HG02840 (cell line): ENCODE measurements around the gene TRPM6.

Source experiments
- ATAC-seq: cut with Tn5 transposase; IDR thresholded peaks from one replicate; pipeline ENCODE4 v1.9.1; 2021; ENCODE audit warnings: mild to moderate bottlenecking, moderate library complexity, moderate number of reproducible peaks; ENCODE audit not compliant: unreplicated experiment, low FRiP score

TRPM6 gene

GRCh38 chr9:74777136-74777879 lies 110.4 kb downstream of the TRPM6 start:
- ATAC-seq, result no peak

- no peak for ATAC-seq
Observed at GRCh38 chr9:74775396-74775795, 112.3 kb downstream of the TRPM6 start.

DNA sequence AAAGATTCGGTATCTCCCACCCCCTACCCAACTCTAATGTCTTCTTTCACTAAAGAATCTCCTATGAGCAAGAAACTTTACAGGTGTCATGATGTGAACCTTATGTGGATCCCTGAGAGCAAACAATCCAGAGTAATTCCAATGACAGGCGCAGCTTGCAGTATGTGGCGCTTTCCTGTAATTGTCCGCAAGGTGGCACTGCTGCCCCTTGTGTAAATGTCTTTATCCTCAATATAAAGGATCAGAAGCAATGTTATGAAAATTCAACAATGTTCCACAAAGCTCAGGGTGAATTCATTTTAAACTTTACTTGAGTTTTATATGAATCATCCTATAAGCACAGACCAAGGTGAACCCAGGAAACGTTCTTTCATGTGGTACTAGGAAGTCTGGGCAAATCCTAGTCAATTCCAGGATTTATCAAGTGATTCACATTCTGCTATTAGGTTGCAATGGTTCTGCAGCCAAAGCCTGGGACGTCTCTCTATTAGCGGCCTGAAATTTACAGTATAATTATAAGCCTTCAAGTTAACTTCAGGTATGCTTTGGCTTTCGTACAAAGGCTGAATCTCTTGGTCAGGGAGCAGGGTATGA lies 113.7 kb downstream of the TRPM6 start:
- ATAC-seq, result peak; percentile 55

GRCh38 chr9:74772121-74772520 lies 115.6 kb downstream of the TRPM6 start:
- ATAC-seq, result no peak

GRCh38 chr9:74771672-74772071 lies 116.0 kb downstream of the TRPM6 start:
- no peak for ATAC-seq

- no peak for ATAC-seq
Observed at GRCh38 chr9:74771262-74771585, 116.5 kb downstream of the TRPM6 start.

DNA sequence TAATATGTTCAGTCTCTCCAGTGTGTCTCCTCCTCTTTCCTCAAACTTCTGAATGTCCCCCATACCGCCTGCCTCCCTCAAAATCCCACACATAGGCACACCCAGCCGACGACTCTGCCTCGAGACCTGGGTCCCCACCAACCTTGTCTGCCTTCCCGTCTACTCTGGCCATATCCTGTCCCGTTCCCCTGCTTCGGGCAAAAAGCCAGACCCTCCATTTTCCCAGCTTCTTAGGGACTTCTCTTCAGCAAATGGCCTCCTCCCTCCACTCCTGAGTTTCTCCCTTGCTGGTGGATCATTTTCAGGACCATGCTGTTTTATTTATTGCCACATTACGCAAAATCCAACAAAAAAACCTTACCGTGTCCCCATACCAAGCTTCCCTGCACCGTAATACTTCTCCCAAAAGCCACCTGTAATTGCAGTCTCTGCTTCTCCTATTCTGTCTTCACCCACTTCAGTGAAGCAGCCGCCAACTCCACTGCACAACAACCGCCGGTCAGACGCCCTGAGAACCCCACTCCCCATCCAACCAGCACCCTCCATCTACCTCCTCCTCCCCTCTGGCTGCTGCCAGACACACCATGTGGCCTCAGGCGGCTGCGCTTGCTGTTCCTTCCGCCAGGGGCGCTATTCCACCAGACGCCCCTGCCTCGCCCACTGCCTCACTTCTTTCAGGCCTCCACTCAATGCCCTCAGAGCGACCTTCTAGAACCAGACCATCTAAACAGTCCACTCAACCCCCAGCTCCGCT lies 117.0 kb downstream of the TRPM6 start:
- ATAC-seq, result no peak

GRCh38 chr9:74765481-74765971 lies 122.2 kb downstream of the TRPM6 start:
- ATAC-seq, result no peak

DNA sequence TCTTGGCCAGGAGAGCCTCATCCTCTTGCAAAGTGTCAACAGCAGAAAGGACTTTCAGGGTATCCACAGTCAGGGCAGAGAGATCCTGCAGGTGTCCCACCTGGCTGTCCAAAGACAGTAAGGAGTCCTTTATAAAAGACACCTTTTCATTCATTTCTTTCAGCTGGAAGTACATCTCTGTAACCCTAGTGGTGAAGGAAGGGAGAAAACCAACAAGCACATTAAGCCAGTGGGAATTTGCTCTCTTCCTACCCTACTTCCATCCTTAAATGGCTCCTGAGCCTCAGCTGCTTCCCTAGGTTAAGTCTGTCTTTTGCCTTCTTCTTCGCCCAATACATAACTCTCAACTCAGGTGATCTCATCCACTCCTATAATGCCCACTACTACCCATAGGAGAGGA lies 124.8 kb downstream of the TRPM6 start:
- no peak for ATAC-seq

GRCh38 chr9:74760031-74760700 lies 127.6 kb downstream of the TRPM6 start:
- no peak for ATAC-seq

- ATAC-seq, result no peak
Observed at GRCh38 chr9:74755999-74756398, 131.7 kb downstream of the TRPM6 start.

DNA sequence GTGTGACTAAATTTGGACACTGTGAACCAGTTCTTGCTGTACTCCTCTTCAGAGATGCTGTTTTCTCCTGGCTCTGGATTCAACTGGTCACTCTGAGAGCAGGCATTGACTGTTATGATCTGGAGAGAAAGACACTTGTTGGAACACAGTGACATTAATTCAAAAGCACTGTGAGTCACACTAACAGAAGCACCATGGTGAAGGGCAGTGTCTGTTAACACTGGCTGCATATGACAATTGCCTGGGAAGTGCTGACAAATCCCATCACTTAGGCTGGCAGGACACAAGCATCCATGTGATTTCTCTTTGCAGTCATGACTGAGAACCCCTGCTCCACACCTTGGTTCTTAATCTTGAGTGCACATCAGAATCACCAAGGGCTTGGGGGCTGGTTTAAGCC lies 132.4 kb downstream of the TRPM6 start:
- ATAC-seq, result no peak

- no peak for ATAC-seq
Observed at GRCh38 chr9:74753650-74754049, 134.1 kb downstream of the TRPM6 start.

DNA sequence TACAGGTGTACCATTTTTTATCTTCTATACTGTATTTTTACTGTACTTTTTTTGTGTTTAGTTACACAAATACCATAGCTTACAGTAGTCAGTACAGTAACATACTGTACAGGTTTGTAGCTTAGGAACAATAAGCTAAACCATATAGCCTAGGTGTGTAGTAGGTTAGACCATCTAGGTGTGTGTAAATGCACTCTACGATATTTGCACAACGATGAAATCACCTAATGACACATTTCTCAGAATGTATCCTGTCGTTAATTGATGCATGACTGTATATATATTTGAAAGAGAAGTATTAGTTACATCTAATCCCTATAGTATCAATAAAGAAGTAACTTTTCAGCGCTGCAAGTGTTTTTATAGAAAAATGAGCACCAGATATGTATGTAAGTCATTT lies 138.8 kb downstream of the TRPM6 start:
- ATAC-seq, result no peak

DNA sequence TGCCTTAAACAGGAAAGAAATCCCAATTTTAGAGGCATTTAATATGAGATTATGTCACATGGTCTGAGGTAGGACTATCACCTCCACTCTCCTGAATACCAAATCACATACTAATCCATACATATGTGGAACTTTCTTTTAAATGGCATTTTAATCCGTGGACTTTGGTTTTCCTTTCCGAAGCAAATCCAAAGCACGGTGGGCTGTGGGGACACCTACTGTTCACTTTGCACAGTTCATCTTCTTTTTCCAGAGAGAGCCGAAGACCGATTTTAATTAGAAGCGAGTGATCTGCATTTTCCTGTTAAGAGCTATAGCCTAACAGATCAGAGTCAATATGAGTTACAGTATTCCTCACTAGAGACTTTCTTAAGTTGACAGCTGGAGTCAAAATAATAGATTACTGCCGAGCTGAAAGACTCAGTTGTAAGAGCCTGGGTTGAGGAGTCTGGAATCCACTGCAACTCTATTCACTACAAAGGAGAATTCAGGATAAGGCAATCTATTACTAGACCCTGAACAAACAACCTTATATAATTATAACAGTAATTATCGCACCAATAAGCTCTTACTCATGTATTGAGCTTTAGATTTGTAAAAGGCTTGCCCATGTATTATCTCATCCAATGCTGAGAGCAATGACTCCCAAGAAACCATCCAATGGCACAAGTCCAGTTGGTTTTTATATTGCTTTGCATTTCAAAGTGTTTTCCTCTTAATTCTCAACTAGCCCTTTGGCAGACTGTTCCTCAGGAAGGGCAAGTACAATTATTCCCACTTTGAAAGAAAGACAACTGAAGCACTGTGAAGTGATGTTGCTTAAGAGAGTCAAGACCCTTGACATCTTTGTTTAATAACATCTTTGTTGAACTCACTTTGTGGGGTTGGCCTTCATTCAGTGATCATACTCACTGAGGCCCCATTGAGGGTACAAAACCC lies 144.7 kb downstream of the TRPM6 start:
- ATAC-seq, result no peak

DNA sequence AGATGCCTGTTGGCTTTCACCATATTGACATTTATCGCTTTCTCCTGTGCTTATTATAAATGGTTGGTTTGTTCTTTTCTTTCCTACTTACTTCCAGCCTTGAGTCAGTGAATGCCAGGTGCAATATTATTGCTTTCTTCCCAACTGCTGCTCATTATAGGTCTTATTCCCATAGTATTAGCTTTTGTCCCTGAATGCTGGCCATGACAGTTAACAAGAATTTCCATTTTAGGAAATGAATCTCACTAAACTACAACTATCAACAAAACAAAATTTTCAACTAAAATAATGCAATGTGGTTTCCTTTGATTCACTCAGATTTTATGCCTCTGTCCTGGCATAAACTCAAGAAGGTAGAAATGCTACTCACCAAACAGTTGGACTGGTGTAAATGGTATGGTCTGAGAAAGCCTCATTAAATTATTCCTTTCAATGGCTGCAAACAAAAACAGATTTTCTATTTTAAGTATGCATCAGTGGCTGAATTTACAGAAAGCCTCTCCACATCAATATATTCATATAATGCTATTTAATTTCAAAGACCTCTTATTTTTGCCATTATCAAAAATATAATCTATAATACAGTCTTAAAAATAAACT lies 145.4 kb downstream of the TRPM6 start:
- ATAC-seq, result no peak

DNA sequence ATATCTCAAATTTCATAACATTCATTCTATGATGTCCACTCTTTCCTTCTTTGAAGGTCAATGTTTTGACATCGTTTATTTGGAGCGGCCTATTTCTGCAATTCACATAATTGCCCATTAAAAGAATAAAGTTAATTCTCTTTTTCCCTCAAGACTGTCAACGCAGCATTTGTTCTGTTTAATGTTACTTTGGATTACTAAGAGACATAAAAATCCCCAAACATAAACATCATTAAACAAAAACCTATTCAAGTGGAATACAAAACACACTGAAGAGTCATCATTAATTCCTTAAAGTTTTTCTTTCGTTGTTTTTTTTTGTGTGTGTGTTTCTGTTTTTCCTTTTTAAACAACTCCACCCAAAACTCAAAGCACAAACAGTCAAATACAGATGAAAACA lies 151.1 kb downstream of the TRPM6 start:
- ATAC-seq, result no peak

- ATAC-seq, result no peak
Observed at GRCh38 chr9:74735761-74736160, 152.0 kb downstream of the TRPM6 start.

DNA sequence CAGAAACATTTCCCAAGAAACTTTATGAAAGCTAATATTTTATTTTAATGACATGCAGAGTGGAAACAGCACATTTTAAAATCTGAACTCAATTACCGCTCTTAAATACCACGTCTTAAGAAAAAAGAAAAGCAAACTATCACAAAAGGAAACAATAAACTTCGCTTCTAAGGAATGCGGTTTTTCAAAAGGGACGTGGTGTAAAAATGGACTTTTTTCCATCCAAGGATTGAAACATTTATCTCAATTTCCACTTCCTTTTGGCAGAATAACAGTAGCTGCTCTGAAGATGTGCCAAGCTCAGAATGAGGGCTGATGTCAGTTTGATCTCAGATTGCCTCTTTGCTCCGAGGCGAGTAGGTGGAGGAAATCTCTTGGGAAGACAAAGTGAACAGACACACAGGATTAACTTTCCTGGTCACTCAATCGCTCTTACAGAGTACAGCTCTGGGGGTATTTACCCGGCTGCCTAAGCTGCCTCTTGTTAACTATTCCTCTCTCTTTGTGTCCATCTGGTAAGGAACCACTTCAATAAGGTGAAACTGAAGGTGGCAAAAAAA lies 158.5 kb downstream of the TRPM6 start:
- ATAC-seq, result no peak
